Sciatic nerve (tissue), 2 donors: ENCODE measurements around the gene LRCH1. TPM values are rescaled to one million over a fixed set of nuclear protein-coding genes. Genes with fewer than 3 reads are reported as not detected.

Experiments
- ATAC-seq: fragments of 200-7000 bp; cut with Tn5 transposase; one replicate; pipeline ENCODE4 v1.9.1; 2020; ENCODE audit warnings: mild to moderate bottlenecking, moderate library complexity
- DNase-seq: peaks from one replicate; pipeline ENCODE4 v3.0.0-alpha.2; 2020; ENCODE audit warnings: low spot score
- intact Hi-C: fragments of 100-400 bp; cut with DNase I; formaldehyde crosslinking; loops from one replicate; pipeline ENCODE4 v1.14.2; 2022
- total RNA-seq: library from RNA; stranded (reverse); fragmentation: NEBNext Ultra II Directional; extraction: Animal tissue kit (Norgen Biotek cat#: 25700); gene quantifications from one replicate; pipeline ENCODE4 v1.2.1, GENCODE V29; 2021
- donor health status: DM: no; HTN: no; CAD: no.
- donor health status: DM: no; HTN: no; CAD: no.

LRCH1 gene
- total RNA-seq, 1 donor from 2014 or later = 28.2 TPM

- DNase-seq (no peak), ATAC-seq (no peak)
- intact Hi-C loops = no loop called here
Measured at GRCh38 chr13:46621792-46622629, 69.0 kb downstream of the LRCH1 start.

GRCh38 chr13:46622630-46623256, 69.8 kb downstream of the LRCH1 start:
- DNase-seq (peak; percentile 65), ATAC-seq (peak; percentile 92)
- intact Hi-C loops = no loop called here

GRCh38 chr13:46624353-46624752, 71.4 kb downstream of the LRCH1 start:
- intact Hi-C loops = no loop called here
- ATAC-seq (no peak), DNase-seq (no peak)

- DNase-seq = no peak
- intact Hi-C loops = no loop called here
- no peak for ATAC-seq
Measured at GRCh38 chr13:46624821-46625220, 71.9 kb downstream of the LRCH1 start.

GRCh38 chr13:46627462-46627861, 74.5 kb downstream of the LRCH1 start:
- intact Hi-C loops = no loop called here
- ATAC-seq = no peak

GRCh38 chr13:46628622-46629365, 75.8 kb downstream of the LRCH1 start:
- no peak for ATAC-seq

More at GRCh38 chr13:46627462-46627861, 74.5 kb downstream of the LRCH1 start:
- DNase-seq = no peak

GRCh38 chr13:46629811-46630413, 76.9 kb downstream of the LRCH1 start:
- ATAC-seq = no peak
- DNase-seq = no peak
- intact Hi-C loops = no loop called here

More at GRCh38 chr13:46628622-46629365, 75.8 kb downstream of the LRCH1 start:
- no peak for DNase-seq
- intact Hi-C loops = no loop called here

GRCh38 chr13:46630431-46631178, 77.6 kb downstream of the LRCH1 start:
- DNase-seq (no peak), ATAC-seq (no peak)
- intact Hi-C loops = no loop called here

- intact Hi-C loops = no loop called here
Measured at GRCh38 chr13:46631179-46631542, 78.2 kb downstream of the LRCH1 start.

GRCh38 chr13:46632176-46632575, 79.2 kb downstream of the LRCH1 start:
- intact Hi-C loops = no loop called here
- no peak for DNase-seq
- no peak for ATAC-seq

More at GRCh38 chr13:46631179-46631542, 78.2 kb downstream of the LRCH1 start:
- no peak for ATAC-seq
- DNase-seq = no peak

- DNase-seq (no peak), ATAC-seq (peak; percentile 41)
- intact Hi-C loops = no loop called here
Measured at GRCh38 chr13:46633416-46633815, 80.4 kb downstream of the LRCH1 start.

- no peak for ATAC-seq
- DNase-seq = no peak
- intact Hi-C loops = no loop called here
Measured at GRCh38 chr13:46636451-46636850, 83.5 kb downstream of the LRCH1 start.

- no peak for ATAC-seq
- DNase-seq = no peak
- intact Hi-C loops = no loop called here
Measured at GRCh38 chr13:46637213-46637612, 84.2 kb downstream of the LRCH1 start.

- no peak for ATAC-seq
- intact Hi-C loops = no loop called here
- DNase-seq = no peak
Measured at GRCh38 chr13:46638262-46638661, 85.3 kb downstream of the LRCH1 start.

GRCh38 chr13:46639033-46639981, 86.3 kb downstream of the LRCH1 start:
- ATAC-seq = peak; percentile 74
- no peak for DNase-seq
- intact Hi-C loops = no loop called here

GRCh38 chr13:46640843-46641242, 87.9 kb downstream of the LRCH1 start:
- peak; percentile 6 for ATAC-seq
- intact Hi-C loops = no loop called here
- DNase-seq = no peak

- ATAC-seq (peak; percentile 73), DNase-seq (no peak)
- intact Hi-C loops = no loop called here
Measured at GRCh38 chr13:46641274-46642081, 88.5 kb downstream of the LRCH1 start.
